Epithelial cell of proximal tubule (primary cell): Measurements from ENCODE around the gene INCENP. TPM values are rescaled to one million over a fixed set of nuclear protein-coding genes. Genes with fewer than 3 reads are reported as not detected.

Experiments
- DNase-seq: peaks from one replicate; pipeline ENCODE4 v3.0.0-alpha.2; 2011; ENCODE audit warnings: low read depth
- H3K4me3 ChIP-seq: 2 replicates; pipeline ENCODE4 v1.5.1; 2011; ENCODE audit warnings: low read depth, mild to moderate bottlenecking, low read length
- CTCF ChIP-seq: conservative IDR thresholded peaks from 2 replicates; pipeline ENCODE4 v1.5.1; 2012; ENCODE audit warnings: low read depth, mild to moderate bottlenecking, low read length
- total RNA-seq: library from RNA; depleted of rRNA; stranded (reverse); fragments of >200 nt; gene quantifications from 2 replicates; pipeline ENCODE4 v1.2.3, GENCODE V29; 2015

INCENP gene
- total RNA-seq, 1 donor from 2014 or later: 32.3 TPM

GRCh38 chr11:62124186-62125113, 639 bp downstream of the INCENP start:
- no peak for DNase-seq
- peak overlapping the region; percentile 93 for H3K4me3 ChIP-seq
- TF ChIP-seq CTCF: no peak

- H3K4me3 ChIP-seq: peak overlapping the region; percentile 93
- no peak for TF ChIP-seq CTCF
- no peak for DNase-seq
Measured at GRCh38 chr11:62125316-62125715, 1.5 kb downstream of the INCENP start.

DNA sequence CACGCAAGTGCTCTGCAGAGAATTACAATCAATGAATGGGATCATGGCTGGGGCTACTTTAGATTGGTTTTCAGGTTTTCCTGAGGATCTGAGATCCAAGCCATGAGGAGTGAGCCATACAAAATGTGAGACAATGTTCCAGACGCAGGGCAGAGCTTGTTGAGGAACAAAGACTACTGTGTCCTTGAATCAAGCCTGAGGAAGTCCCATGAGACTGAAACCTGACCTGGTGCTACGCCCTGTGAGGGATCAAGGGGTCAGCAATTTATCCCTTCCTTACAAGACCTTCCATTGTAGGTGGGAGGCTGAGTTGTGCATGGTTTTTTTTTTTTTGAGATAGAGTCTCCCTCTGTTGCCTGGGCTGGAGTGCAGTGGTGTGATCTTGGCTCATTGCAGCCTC, 2.1 kb downstream of the INCENP start:
- no peak for TF ChIP-seq CTCF
- no peak overlapping the region for H3K4me3 ChIP-seq
- DNase-seq: no peak

- DNase-seq: no peak
- no peak for TF ChIP-seq CTCF
- H3K4me3 ChIP-seq: no peak overlapping the region
Measured at GRCh38 chr11:62127426-62127825, 3.6 kb downstream of the INCENP start.

DNA sequence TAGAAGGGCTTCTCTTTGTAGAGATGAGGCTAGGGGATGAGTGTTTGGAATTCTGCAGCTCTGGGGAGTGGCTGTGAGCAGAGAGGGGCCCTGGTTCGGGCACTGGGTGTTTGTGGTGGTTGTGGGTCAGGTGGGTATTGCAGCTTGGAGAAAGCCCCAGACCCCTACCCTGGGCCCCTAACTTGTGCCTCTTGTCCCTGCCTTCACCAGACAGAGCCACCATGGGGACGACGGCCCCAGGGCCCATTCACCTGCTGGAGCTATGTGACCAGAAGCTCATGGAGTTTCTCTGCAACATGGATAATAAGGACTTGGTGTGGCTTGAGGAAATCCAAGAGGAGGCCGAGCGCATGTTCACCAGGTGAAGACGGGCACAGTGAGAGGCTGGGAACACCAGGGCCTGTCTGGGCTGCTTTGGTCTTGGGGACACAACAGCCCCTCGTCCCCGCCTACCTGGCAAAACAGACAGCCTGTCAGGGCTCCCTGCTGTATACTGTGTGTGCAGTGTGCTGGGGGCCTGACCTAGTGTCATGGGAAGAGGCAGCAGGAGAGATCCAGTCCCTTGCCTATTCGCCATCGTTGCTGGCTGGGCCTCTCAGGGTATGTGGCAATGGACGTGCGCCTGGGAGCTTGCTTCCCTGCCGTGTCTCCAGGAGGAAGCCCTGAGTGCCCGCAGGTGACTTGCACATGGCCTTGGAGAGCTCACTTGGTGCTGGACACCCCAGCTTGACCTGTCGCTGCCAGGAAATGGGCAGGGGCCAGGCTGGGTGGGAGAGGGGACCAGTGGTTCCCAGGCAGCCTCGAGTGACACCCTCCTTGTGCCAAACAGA, 4.3 kb downstream of the INCENP start:
- no peak overlapping the region for H3K4me3 ChIP-seq
- no peak for DNase-seq
- no peak for TF ChIP-seq CTCF

DNA sequence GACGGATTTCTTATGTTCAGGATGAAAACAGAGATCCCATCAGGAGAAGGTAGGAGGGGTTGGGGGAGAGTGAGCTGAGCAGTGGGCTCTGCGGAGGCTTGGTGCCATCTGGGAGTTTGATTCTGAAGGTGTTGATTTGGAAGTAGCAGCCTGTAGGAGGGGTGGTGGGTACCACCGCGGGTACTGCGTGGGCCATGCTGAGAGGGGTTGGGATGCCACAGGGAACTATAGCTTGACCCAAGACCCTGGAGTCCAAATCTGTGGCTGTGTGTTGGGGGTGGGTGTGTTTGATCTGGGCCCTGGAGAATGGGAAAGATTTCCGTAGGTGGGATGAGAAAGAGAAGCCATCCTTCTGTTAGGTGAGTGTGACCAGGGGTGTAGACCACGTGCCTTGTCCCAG, 5.0 kb downstream of the INCENP start:
- no peak overlapping the region for H3K4me3 ChIP-seq
- DNase-seq: no peak
- TF ChIP-seq CTCF: no peak
